ENCODE measurements around the gene TPD52L1. TPM values are rescaled to one million over a fixed set of nuclear protein-coding genes. Genes with fewer than 3 reads are reported as not detected.

Gene TPD52L1
- total and polyA plus RNA-seq, 2 donors (not counting 3 experiments of a cell fraction or from before 2014, with no cell fraction given), result 0.29 to 0.37 TPM

- Histone ChIP-seq H2AFZ (ENCODE audit: low read depth, low read length) (no peak overlapping the region), H3K27me3 (ENCODE audit: control insufficient read depth in 2 of 2, insufficient read depth in 2 of 2, low read length in 2 of 2) (no peaks in the 10 kb centered on the region), H3K9ac (replicated peaks; ENCODE audit: extremely low read depth, insufficient read depth, low read length) (no peak overlapping the region), H3K9me1 (replicated peaks; ENCODE audit: control insufficient read depth, extremely low read depth, insufficient read depth, low read length) (no peaks in the 10 kb centered on the region), H3K4me3 (replicated peaks in 1 of 3; ENCODE audit: insufficient read depth in 1 of 3, low read depth in 1 of 3, low read length in 3 of 3) (no peak overlapping the region), H3K9me3 (replicated peaks; ENCODE audit: control insufficient read depth, insufficient read depth, low read length) (no peaks in the 10 kb centered on the region), H3K36me3 (ENCODE audit: control insufficient read depth in 2 of 2, extremely low read depth in 1 of 2, insufficient read depth in 2 of 2, low read length in 2 of 2) (no peaks in the 10 kb centered on the region), H3K79me2 (ENCODE audit: control insufficient read depth, insufficient read depth, low read length) (no peaks in the 10 kb centered on the region), H4K20me1 (replicated peaks; ENCODE audit: control insufficient read depth, extremely low read depth, insufficient read depth, low read length) (no peaks in the 10 kb centered on the region), H3K4me1 (ENCODE audit: control insufficient read depth, extremely low read depth, insufficient read depth, low read length) (peaks cover 8% of the 10 kb centered on the region), H3K27ac (ENCODE audit: insufficient read depth, low read depth, low read length) (no peak overlapping the region), H3K4me2 (ENCODE audit: insufficient read depth, low read length) (no peak overlapping the region)
- TF ChIP-seq, protein P1, sequence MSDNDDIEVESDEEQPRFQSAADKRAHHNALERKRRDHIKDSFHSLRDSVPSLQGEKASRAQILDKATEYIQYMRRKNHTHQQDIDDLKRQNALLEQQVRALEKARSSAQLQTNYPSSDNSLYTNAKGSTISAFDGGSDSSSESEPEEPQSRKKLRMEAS (IDR thresholded peaks at IDR 0.05; ENCODE audit: insufficient read depth, insufficient read length), result no peak
- no peak for TF ChIP-seq MYC (IDR thresholded peaks at IDR 0.05; ENCODE audit: low read depth, low read length)
- TF ChIP-seq POLR2A (IDR thresholded peaks at IDR 0.05; ENCODE audit: low read depth, low read length), result no peak
- TF ChIP-seq POLR2AphosphoS5 (IDR thresholded peaks at IDR 0.05; ENCODE audit: insufficient read depth, low read depth, low read length), result no peak
- TF ChIP-seq GATA2 (IDR thresholded peaks at IDR 0.05; ENCODE audit: insufficient read depth, insufficient read length, low read depth, low read length), result no peak
- no peak for TF ChIP-seq EZH2 (IDR thresholded peaks at IDR 0.05; ENCODE audit: borderline replicate concordance, low read depth, low read length, severe bottlenecking)
- no peak for DNase-seq (ENCODE audit: low read depth, low spot score)
- CTCF ChIA-PET, result no interaction called here
- POLR2A ChIA-PET, result no interaction called here
- no TSS peak for BruUV-seq (replicated peaks)
- dilution Hi-C loops (cut with MboI; ENCODE audit: extremely low pct_ligation_motif_present, low sequenced_read_pairs), result no loop called here
- FAIRE-seq, result no peak
- intact Hi-C loops (cut with micrococcal nuclease), result no loop called here
Observed at GRCh38 chr6:125195526-125195925, 42.0 kb downstream of the TPD52L1 start.

DNA sequence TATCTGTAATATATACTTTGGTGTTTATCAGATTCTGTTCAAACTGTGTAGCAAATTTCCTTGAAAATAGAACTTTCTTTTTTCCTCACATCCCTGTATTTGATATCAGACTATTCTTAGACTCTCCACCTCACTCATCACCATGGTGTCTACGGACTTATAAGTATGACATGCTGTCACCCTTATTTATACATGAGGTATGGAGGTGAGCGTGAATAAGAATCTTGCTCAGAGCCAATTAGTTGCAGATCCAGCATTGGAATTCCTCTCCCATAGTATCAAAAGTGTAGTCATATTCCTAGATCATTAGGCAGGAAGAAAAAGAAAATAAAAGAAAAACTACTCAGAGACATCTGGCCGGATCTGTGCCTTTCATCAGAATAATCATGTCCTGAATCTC, 43.0 kb downstream of the TPD52L1 start:
- Histone ChIP-seq H2AFZ (ENCODE audit: low read depth, low read length) (no peak overlapping the region), H4K20me1 (replicated peaks; ENCODE audit: control insufficient read depth, extremely low read depth, insufficient read depth, low read length) (no peaks in the 10 kb centered on the region), H3K79me2 (ENCODE audit: control insufficient read depth, insufficient read depth, low read length) (no peaks in the 10 kb centered on the region), H3K9ac (replicated peaks; ENCODE audit: extremely low read depth, insufficient read depth, low read length) (no peak overlapping the region), H3K27ac (ENCODE audit: insufficient read depth, low read depth, low read length) (no peak overlapping the region), H3K9me1 (replicated peaks; ENCODE audit: control insufficient read depth, extremely low read depth, insufficient read depth, low read length) (no peaks in the 10 kb centered on the region), H3K4me2 (ENCODE audit: insufficient read depth, low read length) (no peak overlapping the region), H3K36me3 (ENCODE audit: control insufficient read depth in 2 of 2, extremely low read depth in 1 of 2, insufficient read depth in 2 of 2, low read length in 2 of 2) (no peaks in the 10 kb centered on the region), H3K9me3 (replicated peaks; ENCODE audit: control insufficient read depth, insufficient read depth, low read length) (no peaks in the 10 kb centered on the region), H3K4me3 (replicated peaks in 1 of 3; ENCODE audit: insufficient read depth in 1 of 3, low read depth in 1 of 3, low read length in 3 of 3) (no peak overlapping the region), H3K27me3 (ENCODE audit: control insufficient read depth in 2 of 2, insufficient read depth in 2 of 2, low read length in 2 of 2) (no peaks in the 10 kb centered on the region), H3K4me1 (ENCODE audit: control insufficient read depth, extremely low read depth, insufficient read depth, low read length) (peaks cover 10% of the 10 kb centered on the region)
- intact Hi-C loops (cut with micrococcal nuclease), result no loop called here
- no TSS peak for BruUV-seq (replicated peaks)
- TF ChIP-seq JUN (IDR thresholded peaks at IDR 0.05; ENCODE audit: borderline replicate concordance, insufficient read depth, insufficient read length, low read depth) (no peak), POLR2A (IDR thresholded peaks at IDR 0.05; ENCODE audit: low read depth, low read length) (no peak), FOS (IDR thresholded peaks at IDR 0.05; ENCODE audit: borderline replicate concordance, insufficient read depth, low read length) (no peak), EZH2 (IDR thresholded peaks at IDR 0.05; ENCODE audit: borderline replicate concordance, low read depth, low read length, severe bottlenecking) (no peak), MYC (IDR thresholded peaks at IDR 0.05; ENCODE audit: low read depth, low read length) (no peak), GATA2 (IDR thresholded peaks at IDR 0.05; ENCODE audit: insufficient read depth, insufficient read length, low read depth, low read length) (no peak), POLR2AphosphoS5 (IDR thresholded peaks at IDR 0.05; ENCODE audit: insufficient read depth, low read depth, low read length) (no peak), CTCF (IDR thresholded peaks at IDR 0.05; ENCODE audit: extremely low read depth in 1 of 2, insufficient read depth in 1 of 2, low read depth in 1 of 2, low read length in 2 of 2) (no peak)
- TF ChIP-seq, protein P1 (IDR thresholded peaks at IDR 0.05; ENCODE audit: insufficient read depth, insufficient read length), result no peak
- POLR2A ChIA-PET, result no interaction called here
- dilution Hi-C loops (cut with MboI; ENCODE audit: extremely low pct_ligation_motif_present, low sequenced_read_pairs), result no loop called here
- FAIRE-seq (no peak), DNase-seq (ENCODE audit: low read depth, low spot score) (no peak)
- CTCF ChIA-PET, result interaction anchor here (1.1 to 2.3 kb wide), 3 partner anchors 15 to 326 kb away, joined by 3 to 10 read pairs (median 4); partner anchors contain the start of gene TPD52L1

Data from endothelial cell of umbilical vein (primary cell).